GM12874 (cell line): Measurements from ENCODE around the gene FCSK.
A peak's percentile ranks its signal among the peaks of the same experiment; 100 is the strongest.

Experiments used
- CTCF ChIP-seq: IDR thresholded peaks from 2 replicates; pipeline ENCODE4 v1.5.1; 2011; ENCODE audit warnings: low read depth, mild to moderate bottlenecking, control low read depth, low read length, moderate library complexity; ENCODE audit not compliant: insufficient read depth

Gene FCSK

DNA sequence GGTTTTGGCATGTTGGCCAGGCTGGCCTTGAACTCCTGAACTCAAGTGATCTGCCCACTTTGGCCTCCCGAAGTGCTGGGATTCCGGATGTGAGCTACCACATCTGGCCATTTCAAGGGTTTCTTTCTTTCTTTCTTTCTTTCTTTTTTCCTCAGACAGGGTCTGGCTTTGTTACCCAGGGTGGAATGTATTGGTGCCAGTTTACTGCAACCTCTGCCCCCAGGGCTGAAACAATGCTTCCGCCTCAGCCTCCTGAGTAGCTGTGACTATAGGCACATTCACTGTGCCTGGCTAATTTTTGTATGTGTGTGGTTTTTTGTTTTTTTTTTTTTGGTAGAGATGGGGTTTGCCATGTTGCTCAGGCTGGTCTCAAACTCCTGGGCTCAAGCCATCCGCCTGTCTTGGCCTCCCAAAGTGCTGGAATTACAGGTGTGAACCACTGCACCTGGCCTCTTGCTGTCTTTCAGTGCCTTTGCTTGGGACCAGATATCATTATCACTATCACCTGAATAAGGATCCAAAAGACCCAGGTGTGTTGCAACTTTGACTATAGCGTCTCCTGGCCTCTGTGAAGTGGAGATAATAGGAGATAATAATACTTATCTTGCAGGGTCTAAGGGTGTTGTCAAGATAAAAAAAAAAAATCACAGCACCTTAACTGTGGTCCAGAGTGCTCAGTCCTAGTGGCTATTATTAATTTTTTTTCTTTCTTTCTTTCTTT is 3.2 kb downstream of the FCSK start:
- no peak for TF ChIP-seq CTCF

- no peak for TF ChIP-seq CTCF
These were observed 6.4 kb downstream of the FCSK start for GRCh38 chr16:70460737-70461261.

- no peak for TF ChIP-seq CTCF
These were observed 8.8 kb downstream of the FCSK start for GRCh38 chr16:70463235-70463634.

GRCh38 chr16:70465999-70466804 is 11.8 kb downstream of the FCSK start:
- TF ChIP-seq CTCF = no peak

GRCh38 chr16:70466805-70467076 is 12.3 kb downstream of the FCSK start:
- no peak for TF ChIP-seq CTCF

DNA sequence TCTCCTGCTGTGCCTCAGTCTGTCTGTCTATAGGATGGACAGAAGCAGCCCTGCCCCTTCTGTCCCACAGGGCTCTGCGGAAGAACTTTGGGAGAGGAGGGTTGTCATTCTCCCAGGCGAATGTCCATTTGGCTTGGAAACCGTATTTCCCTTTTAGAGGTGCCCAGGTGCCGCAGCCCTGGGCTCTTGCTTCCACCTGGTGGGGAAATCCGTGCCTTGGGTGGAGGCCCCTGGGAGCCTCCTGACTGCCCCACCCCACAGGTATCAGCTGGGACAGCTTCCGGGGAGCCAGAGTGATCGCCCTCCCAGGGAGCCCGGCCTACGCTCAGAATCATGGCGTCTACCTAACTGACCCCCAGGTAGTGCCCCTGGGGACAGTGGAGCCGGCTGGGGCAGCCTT is 12.7 kb downstream of the FCSK start:
- 0 out of 2 replicates have a peak, but pooled peaks have one; percentile 2 for TF ChIP-seq CTCF

GRCh38 chr16:70467608-70468007 is 13.2 kb downstream of the FCSK start:
- no peak for TF ChIP-seq CTCF
